NCI-H2196 (cell line): ENCODE measurements around the gene LRRC4C.
"Not testable (repeated sequence)": the region's sequence is repeated elsewhere in the genome, so short reads cannot be mapped to it uniquely, and the experiment has no call there.

Source experiments
- DNase-seq: peaks from one replicate; lab custom pipeline; 2025; ENCODE audit not compliant: unreplicated experiment; lab: John Stamatoyannopoulos, UW

Gene LRRC4C

DNA sequence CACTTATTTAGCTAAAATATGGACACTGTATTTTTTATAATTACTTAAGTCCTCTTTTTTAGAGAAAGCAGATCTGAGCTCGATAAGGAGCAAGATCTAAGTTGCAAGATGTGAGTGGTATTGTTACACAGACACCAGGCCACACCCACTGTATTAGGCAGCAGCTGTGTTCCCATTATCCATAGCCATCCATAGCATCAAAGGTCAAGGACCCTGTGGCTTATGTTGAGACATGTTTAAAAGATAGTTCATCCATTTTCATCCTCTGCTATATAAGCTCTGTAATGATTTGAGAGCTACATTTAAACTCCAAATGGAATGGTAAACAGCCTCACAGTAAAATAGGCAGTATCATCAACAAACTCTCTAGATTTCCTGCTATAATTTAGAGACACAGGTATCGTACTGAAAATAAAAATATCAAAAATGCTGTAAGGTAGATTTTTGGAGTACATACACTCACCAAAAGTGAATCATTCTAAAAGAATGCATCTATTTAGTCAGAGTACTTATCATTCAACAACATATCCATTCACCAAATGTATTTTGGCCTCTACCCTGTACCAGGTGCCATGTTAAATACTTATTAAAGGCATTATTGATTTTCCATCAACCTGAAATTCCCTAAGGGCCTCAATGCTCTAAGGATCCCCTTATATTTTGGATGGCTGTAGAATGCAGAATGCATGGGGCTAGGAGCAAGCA lies 574.0 kb downstream of the LRRC4C start:
- DNase-seq, result no peak

DNA sequence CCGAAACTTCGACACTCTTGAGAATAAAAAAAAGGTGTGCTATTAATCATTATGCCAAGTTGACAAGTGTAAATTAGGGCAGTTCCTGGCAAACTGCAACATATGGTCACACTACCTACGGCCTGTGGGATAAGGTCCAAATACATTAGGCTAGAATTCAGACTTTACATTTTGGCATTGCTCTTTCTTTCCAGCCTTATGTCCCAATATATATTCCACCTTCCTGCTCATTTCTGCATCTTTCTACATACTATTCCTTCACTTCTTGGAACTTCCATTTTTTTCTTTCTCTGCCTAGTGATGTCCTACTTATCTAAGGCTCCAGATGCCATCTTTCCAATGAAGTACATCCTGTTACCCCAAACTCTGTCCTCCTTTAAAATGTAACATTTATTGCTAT lies 577.2 kb downstream of the LRRC4C start:
- DNase-seq, result no peak

DNA sequence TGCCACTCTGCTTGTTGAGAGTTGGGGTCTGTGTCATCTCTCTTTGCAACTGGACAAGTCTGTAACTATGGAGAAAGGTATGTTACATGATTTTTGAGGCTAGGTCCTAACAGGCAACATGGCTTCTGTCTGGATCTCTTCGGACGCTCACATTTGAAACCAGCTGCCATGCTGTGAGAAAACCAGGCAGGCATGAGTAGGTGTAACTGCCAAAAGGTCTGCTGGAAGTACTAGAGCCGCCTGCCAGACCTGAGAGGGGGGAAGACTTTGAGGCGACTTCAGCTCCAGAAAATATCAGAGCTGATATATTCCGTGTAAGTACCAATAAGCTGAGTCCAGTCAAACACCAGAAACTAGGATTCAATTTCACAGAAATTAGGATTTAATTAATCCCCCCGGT lies 579.5 kb downstream of the LRRC4C start:
- DNase-seq, result no peak

DNA sequence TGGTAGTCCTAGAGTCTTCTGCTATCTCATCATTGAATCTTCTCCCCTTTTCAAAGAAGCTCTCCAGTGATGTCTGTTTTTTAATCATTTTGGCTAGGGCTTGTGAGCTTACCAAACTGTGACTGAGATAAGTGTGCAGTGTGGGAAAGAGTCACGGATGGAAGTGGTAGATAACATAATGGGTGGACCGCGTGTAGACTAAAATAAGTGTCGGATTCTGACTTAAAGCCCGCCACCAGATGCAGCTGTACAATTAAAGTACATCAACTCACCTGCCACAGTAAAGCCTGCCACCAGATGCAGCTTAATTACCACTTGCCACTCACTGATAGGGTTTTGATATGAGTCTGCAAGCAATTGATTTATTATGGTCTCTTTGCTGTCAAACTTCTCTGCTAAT lies 581.5 kb downstream of the LRRC4C start:
- no peak for DNase-seq

DNA sequence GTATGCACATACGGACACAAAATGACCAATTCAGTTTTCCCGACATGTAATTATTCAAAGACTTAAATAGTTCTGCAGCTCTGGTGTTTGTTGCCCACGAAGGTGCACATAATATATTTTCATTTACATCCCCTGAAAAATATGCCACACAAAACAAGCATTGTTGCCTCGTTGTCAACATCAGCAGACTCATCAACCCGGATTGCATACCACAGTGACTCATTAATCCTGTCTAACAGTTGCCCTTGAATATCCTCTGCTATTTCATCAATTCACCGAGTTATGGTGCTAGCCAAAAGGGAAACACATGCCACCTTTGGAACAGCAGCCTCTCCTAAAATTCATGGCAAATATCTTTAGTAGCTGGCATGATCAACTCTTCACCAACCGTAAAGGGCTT lies 582.2 kb downstream of the LRRC4C start:
- no peak for DNase-seq

DNA sequence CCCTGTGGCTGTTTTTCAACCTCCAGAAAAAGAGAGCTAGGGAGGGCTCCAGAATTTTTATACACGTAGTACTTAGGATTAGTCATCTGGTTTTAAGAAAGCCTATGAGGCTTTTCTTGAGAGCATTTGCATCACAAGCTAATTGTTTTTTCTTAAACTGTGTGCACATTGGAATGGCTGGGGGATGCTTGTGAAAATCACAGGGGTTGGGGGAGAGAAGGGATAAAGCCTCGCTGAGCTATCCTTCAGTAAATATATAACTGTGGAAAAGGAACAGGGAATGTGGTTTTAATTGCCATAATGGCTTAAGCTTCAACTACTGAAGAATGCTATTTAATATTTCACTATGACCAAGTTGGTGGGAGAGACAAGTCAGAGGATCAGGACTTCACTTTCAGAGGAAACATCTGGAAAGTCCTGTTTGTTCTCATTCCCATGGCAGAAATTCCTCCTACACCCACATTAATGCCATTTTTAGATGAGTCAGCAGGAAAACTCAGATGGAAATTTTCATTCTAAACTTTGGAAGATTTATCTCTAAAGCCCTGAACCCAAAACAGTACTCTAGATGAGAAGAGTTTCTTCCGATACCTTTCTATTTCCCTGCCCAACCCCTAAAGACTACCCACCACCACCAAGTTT lies 591.3 kb downstream of the LRRC4C start:
- no peak for DNase-seq

DNA sequence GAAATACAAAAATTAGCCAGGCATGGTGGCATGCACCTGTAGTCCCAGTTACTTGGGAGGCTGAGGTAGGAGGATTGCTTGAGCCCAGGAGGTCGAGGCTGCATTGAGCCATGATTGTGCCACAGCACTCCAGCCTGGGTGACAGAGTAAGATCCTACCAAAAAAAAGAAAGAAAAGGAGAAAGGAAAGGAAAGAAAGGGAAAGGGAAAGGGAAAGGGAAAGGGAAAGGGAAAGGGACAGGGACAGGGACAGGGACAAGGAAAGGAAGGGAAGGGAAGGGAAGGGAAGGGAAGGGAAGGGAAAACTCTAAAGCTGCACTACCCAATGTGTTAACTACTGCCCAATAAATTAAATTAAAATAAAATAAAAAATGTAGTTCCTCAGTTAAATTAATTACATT lies 601.7 kb downstream of the LRRC4C start:
- DNase-seq, result not testable (repeated sequence)

DNA sequence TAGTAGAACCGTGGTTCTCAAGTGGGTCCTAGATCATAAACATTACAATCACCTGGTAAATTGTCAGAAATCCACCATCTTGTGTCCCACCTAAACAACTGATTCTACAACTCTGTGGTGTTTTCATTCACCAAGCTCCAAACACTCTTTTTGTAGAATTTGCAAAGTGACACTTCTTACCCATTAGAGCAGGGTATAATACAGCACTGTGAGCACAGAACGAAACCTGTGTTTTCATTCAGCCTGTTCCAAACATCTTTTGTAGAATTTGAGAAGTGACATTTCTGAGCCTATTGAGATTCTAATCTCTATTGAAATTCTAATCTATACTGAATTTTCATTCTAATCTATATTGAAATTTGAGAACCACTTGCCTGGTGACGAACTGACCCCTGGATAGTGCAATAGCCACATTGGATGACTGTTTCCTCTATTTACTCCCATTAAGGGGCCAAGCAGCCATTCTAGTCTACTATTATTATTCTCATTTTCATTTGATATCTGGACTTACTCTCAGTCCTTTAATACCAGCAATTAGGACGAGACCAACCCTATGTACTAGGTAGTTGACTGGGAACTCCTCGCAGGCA lies 616.6 kb downstream of the LRRC4C start:
- no peak for DNase-seq

DNA sequence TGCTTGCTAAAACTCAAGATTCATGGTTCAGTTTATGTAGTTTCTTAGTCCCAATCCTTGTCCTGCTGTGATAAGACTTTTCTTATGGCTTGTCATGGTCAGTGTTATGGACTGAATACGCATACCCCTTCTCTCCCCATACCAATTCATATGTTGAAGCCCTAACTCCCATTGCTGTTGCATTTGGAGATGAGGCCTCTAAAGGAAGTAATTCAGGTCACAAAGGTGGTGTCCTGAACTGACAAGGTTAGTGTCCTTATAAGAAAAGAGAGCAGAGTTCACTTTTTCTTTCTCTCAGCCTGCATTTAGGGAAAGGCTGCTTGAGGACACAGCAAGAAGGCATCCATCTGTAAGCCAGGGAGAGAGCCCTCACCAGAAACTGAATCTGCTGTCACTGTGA lies 618.2 kb downstream of the LRRC4C start:
- DNase-seq, result no peak

DNA sequence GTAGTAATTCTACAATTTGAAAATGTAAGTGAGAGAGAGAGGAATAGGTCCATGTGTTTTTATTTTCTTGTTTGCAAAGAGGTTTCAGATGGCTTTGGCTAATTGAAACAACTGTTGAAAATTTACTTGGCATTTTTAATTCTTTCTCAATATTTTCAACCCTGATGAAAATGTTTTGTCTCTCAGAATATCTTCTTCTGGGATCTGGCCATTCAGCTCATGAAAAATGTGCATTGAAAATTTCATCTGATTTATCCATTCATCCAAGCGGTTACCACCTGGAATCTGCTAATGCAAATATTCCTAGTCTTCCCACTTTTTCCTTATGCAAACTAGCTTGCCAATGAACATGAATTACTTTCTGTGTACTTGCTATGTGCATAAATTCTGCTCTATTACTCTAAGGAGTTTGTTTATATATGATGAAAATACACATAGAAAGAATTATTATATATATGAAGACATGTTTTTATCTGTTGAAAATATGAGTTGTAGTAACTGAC lies 621.2 kb downstream of the LRRC4C start:
- no peak for DNase-seq

DNA sequence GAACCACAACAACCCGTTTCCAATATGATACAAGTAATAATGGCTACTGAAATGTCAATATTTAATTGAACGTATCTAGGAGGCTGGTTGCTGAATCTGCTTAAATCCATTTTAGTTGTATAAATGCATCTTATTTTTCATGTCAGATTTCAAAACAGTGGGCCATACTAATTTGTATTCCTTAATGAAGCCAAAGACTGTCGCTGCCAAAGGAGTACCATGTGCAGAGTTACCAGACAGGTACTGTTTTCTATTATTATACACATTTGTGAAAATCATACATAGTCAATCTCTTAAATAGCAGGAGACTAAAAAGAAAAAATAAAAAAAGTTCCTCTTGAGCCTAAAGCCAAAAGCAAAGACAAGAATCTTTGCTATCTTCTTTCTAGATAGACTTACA lies 632.3 kb downstream of the LRRC4C start:
- DNase-seq, result no peak

DNA sequence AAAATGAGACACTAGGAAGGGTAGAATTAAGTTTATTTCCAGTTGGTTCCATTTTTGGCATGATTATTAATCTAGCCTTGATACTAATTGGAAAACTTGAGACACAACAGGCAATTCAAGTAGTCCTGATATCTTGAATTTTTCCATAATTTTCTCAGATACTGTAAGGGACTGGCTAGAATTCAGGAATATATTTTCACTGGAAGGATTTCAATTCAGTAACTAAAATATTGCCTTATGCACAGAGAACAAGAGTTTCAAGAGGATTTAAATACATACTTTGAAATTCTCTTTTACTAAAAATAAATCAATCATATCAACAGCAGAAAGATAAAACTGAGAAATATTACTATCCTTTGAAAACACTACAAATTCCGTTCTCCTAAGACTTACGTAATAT lies 632.9 kb downstream of the LRRC4C start:
- DNase-seq, result no peak

DNA sequence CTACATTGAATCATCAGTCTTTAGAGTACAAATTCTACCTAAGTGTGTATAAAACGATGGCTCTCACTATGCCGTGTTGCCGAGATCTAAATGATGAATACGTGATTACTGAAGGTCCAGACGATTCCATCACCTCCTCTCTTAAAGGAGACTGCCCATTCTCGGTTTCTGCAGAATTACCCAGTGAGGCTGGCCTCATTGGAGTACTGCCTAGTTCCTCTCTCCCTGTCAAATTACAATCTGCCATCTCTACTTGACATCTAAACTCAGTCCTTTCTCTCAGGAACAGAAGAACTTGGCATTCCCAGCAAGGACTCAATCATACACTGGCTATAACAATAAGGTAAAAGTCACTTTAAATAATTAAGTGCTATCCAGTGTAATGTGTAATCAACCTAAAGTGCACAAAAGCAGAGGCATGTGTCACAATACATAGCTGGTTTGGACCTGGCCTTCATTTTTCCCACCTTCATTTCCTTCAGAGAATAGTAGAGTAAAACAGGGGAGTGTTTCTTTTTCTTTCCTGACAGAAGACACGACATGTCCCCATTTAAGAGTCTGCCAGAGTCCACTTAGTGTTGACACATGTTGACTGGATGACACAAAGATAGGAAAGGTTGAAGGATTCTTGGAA lies 634.1 kb downstream of the LRRC4C start:
- no peak for DNase-seq

DNA sequence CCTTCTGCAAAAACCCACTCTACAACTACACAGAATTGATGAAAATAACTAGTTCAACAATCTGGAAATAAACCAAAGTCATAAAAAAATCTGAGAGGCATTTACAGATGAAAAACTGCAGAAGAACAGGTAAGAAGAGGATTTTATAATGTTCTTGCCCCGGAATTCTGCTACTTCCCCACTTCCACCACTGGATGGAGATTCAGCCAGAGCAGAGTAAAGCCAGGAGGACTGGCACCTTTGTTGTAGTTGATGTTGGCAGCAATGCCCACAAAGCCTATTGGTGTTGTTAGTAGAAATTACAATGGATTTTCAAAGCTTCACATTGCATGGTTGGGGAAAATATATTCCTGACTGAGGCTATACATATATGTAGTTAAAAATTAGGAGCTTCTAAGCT lies 640.2 kb downstream of the LRRC4C start:
- no peak for DNase-seq

DNA sequence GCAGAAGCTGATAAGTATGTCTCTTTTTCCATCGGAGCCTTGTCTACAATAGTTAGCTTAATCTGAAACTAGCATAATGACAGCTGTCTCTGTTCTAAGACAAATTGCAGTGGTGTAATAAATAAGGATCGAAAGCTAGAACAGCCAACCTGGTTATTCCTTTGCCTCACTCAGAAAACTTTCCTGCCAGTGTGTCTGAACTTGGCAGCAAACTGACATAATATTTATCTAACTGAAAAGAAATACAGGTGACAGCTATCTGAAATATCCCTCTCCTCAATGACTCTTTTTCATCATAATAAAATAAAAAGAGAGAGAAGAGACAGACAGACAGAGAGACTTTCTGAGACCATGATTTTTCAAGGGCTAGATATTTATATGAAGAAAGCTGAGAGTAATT lies 642.5 kb downstream of the LRRC4C start:
- DNase-seq, result no peak

DNA sequence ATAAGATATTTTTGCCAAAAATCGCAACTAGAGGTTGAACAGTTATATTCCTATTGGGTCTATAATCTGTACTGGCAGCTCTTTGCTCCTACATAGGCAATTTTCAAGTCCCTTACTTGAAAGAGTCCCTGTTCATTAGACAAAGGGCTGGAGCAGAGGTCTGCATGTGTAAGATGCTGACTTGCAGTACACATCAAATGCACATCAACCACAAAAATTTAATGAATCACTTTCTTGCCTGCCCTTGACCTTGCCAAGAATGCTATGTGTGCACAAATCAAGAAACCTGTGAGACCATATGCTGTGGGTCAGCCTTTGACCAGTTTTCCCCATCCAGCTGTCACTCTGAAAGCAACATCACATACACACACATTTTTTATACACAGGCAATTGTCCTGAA lies 661.5 kb downstream of the LRRC4C start:
- no peak for DNase-seq

DNA sequence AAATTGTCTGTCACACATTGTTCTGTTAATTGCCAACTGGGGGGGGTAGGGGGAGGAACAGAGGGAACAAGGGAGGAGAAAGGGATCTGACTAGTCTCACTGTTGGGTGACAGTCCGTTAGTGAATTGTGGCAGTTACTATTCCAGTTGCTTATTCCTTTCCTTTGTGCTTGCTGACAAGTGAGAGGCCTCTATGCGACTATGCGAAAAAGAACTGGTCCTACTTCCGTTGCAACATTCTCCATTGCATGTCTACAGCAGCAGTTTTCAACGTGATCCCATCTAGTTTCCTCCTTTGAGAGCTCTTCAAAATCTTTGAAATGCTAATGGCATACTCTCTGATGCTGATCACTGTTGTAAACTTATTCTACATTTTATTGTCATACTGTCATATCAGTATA lies 672.2 kb downstream of the LRRC4C start:
- DNase-seq, result no peak

DNA sequence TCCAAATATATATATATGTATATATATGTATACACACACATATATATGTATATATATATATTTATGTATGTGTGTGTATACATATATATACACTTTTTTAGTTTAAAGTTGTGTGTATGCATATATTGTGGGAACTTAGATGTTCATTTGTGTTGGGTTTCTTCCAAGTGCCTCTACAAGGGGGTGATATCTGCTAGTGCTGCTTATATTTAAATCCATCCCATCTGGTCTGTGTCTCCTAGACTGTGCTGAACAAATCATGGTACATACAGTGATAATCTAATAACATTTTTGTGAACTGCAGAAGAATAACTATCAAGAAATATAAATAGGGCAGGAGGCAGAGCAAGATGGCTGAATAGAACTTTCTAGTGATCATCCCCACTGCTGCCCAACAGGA lies 696.4 kb downstream of the LRRC4C start:
- no peak for DNase-seq

DNA sequence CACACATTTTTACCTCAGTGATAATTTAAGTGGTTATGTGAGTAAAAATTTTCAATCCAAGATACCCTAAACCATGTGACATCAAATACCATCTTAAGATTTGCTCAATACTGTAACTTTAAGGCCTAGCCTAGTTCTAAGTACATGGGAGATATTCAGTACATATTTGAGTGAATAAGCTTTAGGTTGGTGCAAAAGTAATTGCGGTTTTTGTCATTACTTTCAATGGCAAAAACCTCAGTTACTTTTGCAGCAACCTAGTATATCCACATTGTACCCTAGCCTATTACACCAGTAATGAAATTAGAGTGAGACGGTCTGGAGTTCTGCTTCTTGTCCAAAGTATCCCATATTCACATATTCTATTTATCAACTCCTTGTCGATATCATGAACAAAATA lies 700.1 kb downstream of the LRRC4C start:
- DNase-seq, result no peak

DNA sequence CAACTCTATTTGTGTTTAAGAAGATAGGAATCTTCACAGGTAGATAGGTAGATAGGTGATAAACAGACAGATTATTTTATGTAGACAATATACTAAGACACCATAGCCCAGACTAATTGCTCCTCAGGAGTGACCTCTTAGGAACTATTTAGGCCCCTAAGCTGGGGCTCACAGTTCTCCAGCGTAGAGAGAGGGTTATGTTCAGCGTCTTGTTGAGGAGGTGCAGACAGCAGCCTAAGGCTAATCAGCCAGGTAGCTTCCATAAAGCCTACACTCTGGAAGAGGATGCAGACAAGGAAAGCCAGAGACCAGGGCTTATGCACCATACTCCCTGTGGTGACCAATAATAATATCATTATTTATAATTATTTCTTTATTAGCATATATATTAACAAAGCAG lies 705.2 kb downstream of the LRRC4C start:
- no peak for DNase-seq

DNA sequence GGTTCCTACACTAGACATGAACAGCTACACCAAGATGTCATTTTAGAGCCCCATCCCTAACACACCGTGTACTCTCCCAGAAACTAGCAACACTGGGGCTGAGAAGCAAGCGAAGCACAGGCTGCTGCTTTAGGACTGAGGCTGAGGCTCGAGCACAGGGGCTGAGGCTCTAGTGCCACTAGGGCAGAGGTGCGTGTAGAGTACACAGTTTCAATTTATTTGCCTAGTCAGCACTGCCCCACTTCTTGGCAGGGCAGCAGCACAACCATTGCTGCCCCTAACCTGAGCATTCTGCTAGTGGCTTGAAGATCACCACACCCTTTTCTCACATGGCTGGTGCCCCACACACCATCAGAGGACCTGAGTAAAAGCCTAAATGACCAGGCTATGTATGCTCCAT lies 713.2 kb downstream of the LRRC4C start:
- DNase-seq, result no peak

DNA sequence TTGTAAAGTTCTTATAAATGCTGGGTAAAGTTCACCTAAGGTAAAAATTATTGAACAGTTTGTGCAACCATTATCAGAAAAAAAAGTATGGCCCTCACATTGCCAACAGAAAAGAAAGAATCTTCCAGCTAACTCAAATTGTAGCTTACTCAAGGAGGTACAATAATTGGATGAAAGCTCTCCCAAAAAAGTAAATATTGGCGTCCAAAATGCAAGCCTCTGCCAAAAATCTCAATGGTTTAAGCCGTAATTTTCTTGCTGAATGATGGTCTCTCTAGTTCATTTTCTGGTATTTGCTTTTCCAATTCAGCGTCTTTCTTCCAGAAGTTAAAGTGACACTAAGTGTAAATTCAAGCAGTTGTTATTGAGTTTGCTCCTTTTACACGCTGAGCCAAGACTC lies 727.3 kb downstream of the LRRC4C start:
- DNase-seq, result no peak
